Endothelial cell of umbilical vein (primary cell): ENCODE measurements around the gene AGXT. TPM values are rescaled to one million over a fixed set of nuclear protein-coding genes. Genes with fewer than 3 reads are reported as not detected.

Experiments
- BruUV-seq: library from RNA; stranded (reverse); fragments of 400-500 nt; replicated peaks from 2 replicates; lab custom pipeline; 2021; lab: Mats Ljungman, UMichigan
- CTCF ChIA-PET: fragments of 300-600, 350-600 bp; sonication (Branson Sonifier 250); formaldehyde crosslinking; loops from one replicate; lab custom pipeline; 2021; ENCODE audit warnings: antibody characterized with exemption, inconsistent platforms; lab: Charles Lee
- POLR2A ChIA-PET: fragments of 300-600, 350-600 bp; sonication (Branson Sonifier 250); formaldehyde crosslinking; loops from one replicate; lab custom pipeline; 2021; ENCODE audit warnings: antibody characterized with exemption, inconsistent platforms; lab: Charles Lee
- DNase-seq: peaks from one replicate; pipeline ENCODE4 v3.0.0-alpha.2; 2011; ENCODE audit warnings: low read depth, low spot score
- FAIRE-seq: peaks from 2 replicates; lab custom pipeline; 2011; peaks lifted over from hg19 to GRCh38; lab: Jason Lieb, UNC
- H2AFZ ChIP-seq: 2 replicates; pipeline ENCODE4 v1.6.0; 2012; ENCODE audit warnings: low read depth, low read length, control low read depth, inconsistent platforms
- H3K27ac ChIP-seq: 2 replicates; pipeline ENCODE4 v1.5.1; 2011; ENCODE audit warnings: low read depth, mild to moderate bottlenecking, control low read depth, low read length, moderate library complexity; ENCODE audit not compliant: insufficient read depth
- H3K27me3 ChIP-seq, 2 experiments: 2 replicates each; pipeline versions ENCODE4 v1.6.0 to v1.6.1; 2011; ENCODE audit warnings: low read length in 2 of 2, mixed read lengths in 1 of 2; ENCODE audit not compliant: control insufficient read depth in 2 of 2, insufficient read depth in 2 of 2
- H3K36me3 ChIP-seq, 2 experiments: 2 replicates in 1 of 2; 3 replicates in 1 of 2; pipeline ENCODE4 v1.5.1; 2011; ENCODE audit warnings: low read length in 2 of 2, mild to moderate bottlenecking in 1 of 2, moderate library complexity in 1 of 2; ENCODE audit not compliant: control insufficient read depth in 2 of 2, insufficient read depth in 2 of 2; ENCODE audit errors: extremely low read depth in 1 of 2
- H3K4me1 ChIP-seq: 3 replicates; pipeline ENCODE4 v1.5.1; 2011; ENCODE audit warnings: mild to moderate bottlenecking, low read length; ENCODE audit not compliant: control insufficient read depth, insufficient read depth; ENCODE audit errors: extremely low read depth
- H3K4me2 ChIP-seq: 2 replicates; pipeline ENCODE4 v1.6.1; 2011; ENCODE audit warnings: low read length, control low read depth, mixed read lengths; ENCODE audit not compliant: insufficient read depth
- H3K4me3 ChIP-seq, 3 experiments: fragments of 200-600 bp in 1 of 3; sonication (generic), shearing (Covaris generic) in 1 of 3; replicated peaks in 1 of 3; 2 replicates each; pipeline ENCODE4 v1.5.1; 2011 to 2016; ENCODE audit warnings: control low read depth in 3 of 3, low read length in 3 of 3, mild to moderate bottlenecking in 2 of 3, inconsistent platforms in 1 of 3, low read depth in 1 of 3, moderate library complexity in 1 of 3; ENCODE audit not compliant: insufficient read depth in 1 of 3
- H3K79me2 ChIP-seq: 2 replicates; pipeline ENCODE4 v1.6.0; 2012; ENCODE audit warnings: low read length, inconsistent platforms; ENCODE audit not compliant: control insufficient read depth, insufficient read depth
- H3K9ac ChIP-seq: replicated peaks from 2 replicates; pipeline ENCODE3; 2011; ENCODE audit warnings: low read length, control low read depth; ENCODE audit not compliant: insufficient read depth; ENCODE audit errors: extremely low read depth
- H3K9me1 ChIP-seq: replicated peaks from 3 replicates; pipeline ENCODE4 v1.6.0; 2011; ENCODE audit warnings: mild to moderate bottlenecking, low read length; ENCODE audit not compliant: control insufficient read depth, insufficient read depth; ENCODE audit errors: extremely low read depth
- H3K9me3 ChIP-seq: replicated peaks from 2 replicates; pipeline ENCODE4 v1.5.1; 2012; ENCODE audit warnings: low read length, inconsistent platforms; ENCODE audit not compliant: control insufficient read depth, insufficient read depth
- H4K20me1 ChIP-seq: replicated peaks from 2 replicates; pipeline ENCODE3; 2011; ENCODE audit warnings: mild to moderate bottlenecking, low read length; ENCODE audit not compliant: control insufficient read depth, insufficient read depth; ENCODE audit errors: extremely low read depth
- EZH2 ChIP-seq: IDR thresholded peaks from 2 replicates; pipeline ENCODE4 v1.6.1; 2012; ENCODE audit warnings: borderline replicate concordance, low read depth, mild to moderate bottlenecking, moderate library complexity, low read length, inconsistent platforms; ENCODE audit not compliant: severe bottlenecking
- FOS ChIP-seq: IDR thresholded peaks from 2 replicates; pipeline ENCODE4 v1.6.1; 2011; ENCODE audit warnings: mild to moderate bottlenecking, low read length, moderate library complexity, borderline replicate concordance; ENCODE audit not compliant: insufficient read depth
- GATA2 ChIP-seq: IDR thresholded peaks from 2 replicates; pipeline ENCODE4 v1.7.0; 2011; ENCODE audit warnings: low read depth, mild to moderate bottlenecking, moderate library complexity, mixed read lengths, low read length; ENCODE audit not compliant: insufficient read length, insufficient read depth
- JUN ChIP-seq: IDR thresholded peaks from 2 replicates; pipeline ENCODE4 v1.6.1; 2011; ENCODE audit warnings: borderline replicate concordance, low read depth; ENCODE audit not compliant: insufficient read length, insufficient read depth
- MYC ChIP-seq: IDR thresholded peaks from one replicate; pipeline ENCODE4 v1.6.1; 2011; ENCODE audit warnings: mild to moderate bottlenecking, low read depth, low read length
- POLR2A ChIP-seq: IDR thresholded peaks from 2 replicates; pipeline ENCODE4 v1.6.1; 2012; ENCODE audit warnings: low read depth, mild to moderate bottlenecking, control low read depth, low read length
- POLR2AphosphoS5 ChIP-seq: IDR thresholded peaks from 2 replicates; pipeline ENCODE4 v1.6.1; 2012; ENCODE audit warnings: low read depth, mild to moderate bottlenecking, control low read depth, low read length, moderate library complexity; ENCODE audit not compliant: insufficient read depth
- dilution Hi-C: fragments of 300-500 bp; cut with MboI; formaldehyde crosslinking; loops from one replicate; pipeline ENCODE4 v1.15.0; 2019; ENCODE audit warnings: low sequenced_read_pairs; ENCODE audit not compliant: extremely low pct_ligation_motif_present
- intact Hi-C: fragments of 100-400 bp; cut with micrococcal nuclease; formaldehyde crosslinking; loops from one replicate; pipeline ENCODE4 v1.10.0; 2022
- polyA plus RNA-seq, 4 experiments: library from polyadenylated mRNA; depleted of rRNA in 3 of 4; stranded (reverse) in 3 of 4; unstranded in 1 of 4; fragments of >200 nt; gene quantifications; 2 replicates each; pipeline versions ENCODE4 v1.2.1 to v1.2.3, GENCODE V29; 2011 to 2012; ENCODE audit warnings: missing spikeins in 1 of 4
- total RNA-seq: library from RNA; stranded (reverse); gene quantifications from 2 replicates; pipeline ENCODE4 v1.2.3, GENCODE V29; 2021
- TF ChIP-seq, protein P1 (sequence below): IDR thresholded peaks from 2 replicates; pipeline ENCODE4 v1.6.1; 2011; ENCODE audit not compliant: insufficient read depth, insufficient read length
- TF ChIP-seq, protein P2 (sequence below), 2 donors: IDR thresholded peaks; 1 replicate in 1 of 2; 2 replicates in 1 of 2; pipeline ENCODE4 v1.5.1; 2011; ENCODE audit warnings: low read length in 2 of 2, mild to moderate bottlenecking in 2 of 2, moderate library complexity in 2 of 2, control low read depth in 1 of 2, inconsistent platforms in 1 of 2, low read depth in 1 of 2; ENCODE audit not compliant: insufficient read depth in 1 of 2; ENCODE audit errors: extremely low read depth in 1 of 2

The AGXT gene
- total and polyA plus RNA-seq, 2 donors (not counting 3 experiments of a cell fraction or from before 2014, with no cell fraction given), result not detected

DNA sequence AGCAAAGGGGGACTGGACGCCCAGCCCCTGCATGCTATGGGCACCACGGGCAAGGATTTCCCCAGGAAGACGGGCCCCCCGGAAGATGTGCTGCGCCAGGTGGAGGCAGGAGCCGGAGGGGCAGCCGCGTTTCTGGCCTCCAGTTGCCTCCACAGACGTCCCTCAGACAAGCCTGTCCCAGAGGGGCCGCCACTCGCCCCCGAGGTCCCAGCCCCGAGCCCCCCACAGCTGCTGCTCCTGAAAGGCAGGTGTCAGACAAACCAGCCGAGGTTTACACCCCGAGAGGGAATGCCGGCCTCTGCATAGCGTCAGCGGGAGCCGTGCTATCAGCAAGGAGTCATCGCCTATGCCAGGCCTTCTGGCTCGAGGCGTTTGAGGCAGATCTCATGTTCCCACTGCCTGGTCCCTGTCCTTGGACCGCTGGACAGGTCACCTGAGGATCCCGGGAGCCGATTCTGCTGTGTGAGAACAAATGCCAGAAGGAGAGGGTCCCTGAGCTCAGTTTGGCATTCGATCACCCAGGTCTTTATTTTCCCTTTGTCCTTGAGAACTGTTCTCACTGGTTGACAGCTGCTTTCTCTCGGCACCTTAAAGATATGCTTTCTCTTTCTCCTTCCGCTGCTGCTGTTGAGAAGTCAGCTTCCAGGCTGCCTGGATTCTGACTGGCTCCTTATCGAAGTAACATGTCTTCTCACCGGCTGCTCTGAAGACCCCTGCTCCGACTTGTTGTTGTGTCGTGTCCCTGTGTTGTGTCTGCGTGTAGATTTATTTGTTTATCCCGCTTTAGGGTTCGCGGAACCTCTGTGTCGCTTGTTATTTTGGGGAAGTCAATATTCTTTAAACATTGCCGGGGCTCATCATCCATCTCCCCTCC, 58.1 kb downstream of the AGXT start:
- H3K4me2 ChIP-seq, result no peak overlapping the region
- FAIRE-seq, result no peak
- dilution Hi-C loops, result no loop called here

More for the DNA sequence above, 58.1 kb downstream of the AGXT start:
- ChIA-PET CTCF (interaction anchor here (0.8 to 1.5 kb wide), 4 partner anchors 11 to 83 kb away, joined by 3 to 5 read pairs (median 4); no protein-coding TSS in a partner anchor), POLR2A (no interaction called here)
- H3K4me1 ChIP-seq, result no peaks in the 10 kb centered on the region
- no peaks in the 10 kb centered on the region for H4K20me1 ChIP-seq
- no TSS peak for BruUV-seq
- H3K79me2 ChIP-seq, result no peaks in the 10 kb centered on the region
- H3K36me3 ChIP-seq, result no peaks in the 10 kb centered on the region
- intact Hi-C loops, result no loop called here
- DNase-seq, result no peak
- no peak overlapping the region for H3K27ac ChIP-seq
- no peaks in the 10 kb centered on the region for H3K9me1 ChIP-seq
- no peaks in the 10 kb centered on the region for H3K9me3 ChIP-seq
- no peak overlapping the region for H3K9ac ChIP-seq
- no peaks in the 10 kb centered on the region for H3K27me3 ChIP-seq
- H2AFZ ChIP-seq, result no peak overlapping the region
- H3K4me3 ChIP-seq, result no peak overlapping the region
- no peak for TF ChIP-seq POLR2AphosphoS5
- TF ChIP-seq GATA2, result no peak
- TF ChIP-seq, protein P1, sequence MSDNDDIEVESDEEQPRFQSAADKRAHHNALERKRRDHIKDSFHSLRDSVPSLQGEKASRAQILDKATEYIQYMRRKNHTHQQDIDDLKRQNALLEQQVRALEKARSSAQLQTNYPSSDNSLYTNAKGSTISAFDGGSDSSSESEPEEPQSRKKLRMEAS, result no peak
- TF ChIP-seq EZH2, result no peak
- TF ChIP-seq, protein P2, sequence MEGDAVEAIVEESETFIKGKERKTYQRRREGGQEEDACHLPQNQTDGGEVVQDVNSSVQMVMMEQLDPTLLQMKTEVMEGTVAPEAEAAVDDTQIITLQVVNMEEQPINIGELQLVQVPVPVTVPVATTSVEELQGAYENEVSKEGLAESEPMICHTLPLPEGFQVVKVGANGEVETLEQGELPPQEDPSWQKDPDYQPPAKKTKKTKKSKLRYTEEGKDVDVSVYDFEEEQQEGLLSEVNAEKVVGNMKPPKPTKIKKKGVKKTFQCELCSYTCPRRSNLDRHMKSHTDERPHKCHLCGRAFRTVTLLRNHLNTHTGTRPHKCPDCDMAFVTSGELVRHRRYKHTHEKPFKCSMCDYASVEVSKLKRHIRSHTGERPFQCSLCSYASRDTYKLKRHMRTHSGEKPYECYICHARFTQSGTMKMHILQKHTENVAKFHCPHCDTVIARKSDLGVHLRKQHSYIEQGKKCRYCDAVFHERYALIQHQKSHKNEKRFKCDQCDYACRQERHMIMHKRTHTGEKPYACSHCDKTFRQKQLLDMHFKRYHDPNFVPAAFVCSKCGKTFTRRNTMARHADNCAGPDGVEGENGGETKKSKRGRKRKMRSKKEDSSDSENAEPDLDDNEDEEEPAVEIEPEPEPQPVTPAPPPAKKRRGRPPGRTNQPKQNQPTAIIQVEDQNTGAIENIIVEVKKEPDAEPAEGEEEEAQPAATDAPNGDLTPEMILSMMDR (IDR thresholded peaks at IDR 0.05; ENCODE audit: extremely low read depth in 1 of 2, insufficient read depth in 1 of 2, low read depth in 1 of 2, low read length in 2 of 2), result no peak
- TF ChIP-seq FOS, result no peak
- TF ChIP-seq POLR2A, result no peak
- no peak for TF ChIP-seq MYC
- TF ChIP-seq JUN, result no peak
